GM18907 (cell line): ENCODE measurements around the gene EEF1AKMT2.
"Not testable (repeated sequence)": the region's sequence is repeated elsewhere in the genome, so short reads cannot be mapped to it uniquely, and the experiment has no call there.

ENCODE experiments used
- ATAC-seq: cut with Tn5 transposase; IDR thresholded peaks from one replicate; pipeline ENCODE4 v1.9.1; 2021; ENCODE audit warnings: mild to moderate bottlenecking, moderate library complexity; ENCODE audit not compliant: unreplicated experiment

Gene EEF1AKMT2

GRCh38 chr10:124791547-124792348, at the start of gene EEF1AKMT2:
Gene EEF1AKMT2, minus strand, starts transcription at chr10:124791887. Its CDS starts 54 bp downstream, at chr10:124791833.
- ATAC-seq = peak; percentile 90

GRCh38 chr10:124837687-124838086, 46.0 kb upstream of the EEF1AKMT2 start:
- no peak for ATAC-seq

GRCh38 chr10:124831116-124831515, 39.4 kb upstream of the EEF1AKMT2 start:
- no peak for ATAC-seq

DNA sequence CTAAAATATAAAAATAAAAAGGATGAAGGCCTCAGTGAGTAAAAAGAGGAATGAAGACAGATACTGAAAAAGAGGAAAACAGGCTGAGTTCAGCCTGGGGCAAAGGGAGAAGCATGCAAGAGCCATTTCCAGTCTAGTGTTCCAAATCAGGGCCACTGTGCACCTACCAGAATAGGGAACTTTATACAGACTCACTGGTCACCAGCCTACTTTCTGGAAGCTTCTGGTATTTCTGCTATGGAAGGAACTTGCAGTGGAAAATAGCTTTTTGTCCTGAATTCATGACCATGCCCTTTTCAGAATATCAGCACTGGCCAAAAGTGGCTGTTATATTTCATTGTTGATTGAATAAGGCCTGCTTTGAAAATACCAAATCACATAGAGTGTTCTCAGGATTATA, 38.8 kb upstream of the EEF1AKMT2 start:
- ATAC-seq = no peak

GRCh38 chr10:124829447-124830115, 37.9 kb upstream of the EEF1AKMT2 start:
- ATAC-seq = no peak

GRCh38 chr10:124827474-124827873, 35.8 kb upstream of the EEF1AKMT2 start:
- ATAC-seq = no peak

DNA sequence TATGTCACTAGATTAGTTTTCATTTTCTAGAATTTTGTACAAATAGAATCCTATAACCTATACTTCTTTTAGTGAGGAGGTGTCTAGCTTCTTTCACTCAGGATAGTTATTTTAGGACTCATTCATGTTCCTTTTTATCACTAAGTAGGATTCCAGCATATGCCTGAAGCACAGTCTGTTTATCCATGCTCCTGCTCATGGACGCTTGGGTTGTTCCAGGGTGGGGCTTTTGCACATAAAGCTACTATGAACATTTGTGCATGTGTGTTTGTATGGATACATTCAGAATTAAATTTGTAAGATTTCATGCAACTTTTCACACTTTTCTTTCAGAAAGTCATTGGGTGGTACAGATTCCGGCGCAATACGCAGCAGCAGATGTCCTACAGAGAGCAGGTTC, 34.6 kb upstream of the EEF1AKMT2 start:
- no peak for ATAC-seq

DNA sequence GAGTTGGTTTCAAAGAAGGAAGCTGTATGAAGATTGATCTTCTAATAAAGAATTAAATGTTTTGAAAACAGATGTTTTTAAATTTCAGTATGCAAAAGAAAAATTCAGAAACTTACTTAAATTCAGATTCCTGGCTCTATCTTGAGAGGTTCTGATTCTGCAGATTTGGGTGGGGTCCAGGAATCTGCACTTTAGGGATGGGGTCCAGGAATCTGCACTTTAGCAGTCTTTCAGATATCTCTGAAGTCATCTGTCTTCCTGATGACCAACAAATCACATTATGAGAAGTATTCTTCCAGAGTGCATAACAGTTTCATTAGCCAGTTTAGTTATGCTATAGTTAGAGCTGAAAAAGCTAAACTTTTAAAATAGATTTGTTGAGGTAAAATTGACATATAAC, 34.0 kb upstream of the EEF1AKMT2 start:
- ATAC-seq = no peak

GRCh38 chr10:124824932-124825331, 33.2 kb upstream of the EEF1AKMT2 start:
- not testable (repeated sequence) for ATAC-seq

- ATAC-seq = no peak
These were observed 32.8 kb upstream of the EEF1AKMT2 start for GRCh38 chr10:124824507-124824906.

DNA sequence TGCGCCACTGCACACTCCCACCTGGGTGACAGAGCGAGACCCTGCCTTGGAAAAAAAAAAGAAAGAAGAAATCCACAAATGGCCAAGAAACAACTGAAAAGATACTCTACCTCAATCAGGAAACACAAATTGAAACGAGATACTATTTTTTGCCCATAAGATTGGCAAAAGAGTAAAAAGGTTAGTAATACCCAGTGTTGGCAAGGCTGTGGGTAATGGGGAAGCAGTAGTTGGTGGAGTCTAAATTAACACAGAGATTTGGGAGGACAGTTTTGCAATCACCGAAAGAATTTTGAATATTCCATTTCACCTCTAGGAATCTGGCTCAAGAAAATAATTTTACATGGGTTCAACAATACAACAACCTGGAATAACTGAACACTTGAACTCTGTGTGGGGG, 29.8 kb upstream of the EEF1AKMT2 start:
- no peak for ATAC-seq

GRCh38 chr10:124820121-124820520, 28.4 kb upstream of the EEF1AKMT2 start:
- ATAC-seq = no peak

- peak; percentile 28 for ATAC-seq
These were observed 10.6 kb upstream of the EEF1AKMT2 start for GRCh38 chr10:124802313-124802675.

DNA sequence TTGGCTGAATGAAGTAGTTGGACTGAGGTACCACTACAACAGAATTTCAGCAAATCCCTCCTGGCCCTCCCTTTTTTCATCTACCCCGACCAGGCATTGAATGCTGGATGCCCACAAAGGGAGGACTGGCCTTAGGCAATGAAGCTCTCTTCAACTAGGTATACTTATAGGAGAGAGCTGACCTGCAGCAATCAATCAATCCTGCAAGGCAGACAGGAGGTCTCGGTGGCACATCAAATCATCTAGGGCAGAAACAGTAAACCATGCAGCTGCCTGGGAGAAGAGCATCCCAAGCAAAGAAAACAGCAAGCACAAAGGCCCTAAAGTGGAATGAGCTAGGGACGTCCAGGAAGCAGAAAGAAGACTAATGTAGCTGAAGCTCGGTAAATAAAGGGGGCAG, 7.5 kb upstream of the EEF1AKMT2 start:
- ATAC-seq = no peak

DNA sequence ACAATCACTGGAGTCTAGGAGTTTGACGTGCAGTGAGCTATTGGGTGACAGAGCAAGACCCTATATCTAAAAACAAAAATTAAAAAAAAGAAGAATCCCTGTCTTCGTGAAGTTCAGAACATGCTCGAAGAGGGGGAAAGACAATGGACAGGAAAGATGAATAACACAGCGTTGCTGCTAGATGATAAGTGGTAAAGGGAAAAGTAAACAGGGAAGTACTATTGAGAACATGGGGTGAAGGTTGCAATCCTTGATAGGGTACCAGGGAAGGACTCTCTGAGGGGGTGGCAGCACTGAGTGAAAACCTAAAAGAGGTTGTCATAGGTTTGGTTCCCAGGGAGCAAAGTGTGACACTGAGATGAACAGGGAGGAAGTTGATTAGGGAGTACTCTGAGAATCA, 7.1 kb upstream of the EEF1AKMT2 start:
- ATAC-seq = no peak

DNA sequence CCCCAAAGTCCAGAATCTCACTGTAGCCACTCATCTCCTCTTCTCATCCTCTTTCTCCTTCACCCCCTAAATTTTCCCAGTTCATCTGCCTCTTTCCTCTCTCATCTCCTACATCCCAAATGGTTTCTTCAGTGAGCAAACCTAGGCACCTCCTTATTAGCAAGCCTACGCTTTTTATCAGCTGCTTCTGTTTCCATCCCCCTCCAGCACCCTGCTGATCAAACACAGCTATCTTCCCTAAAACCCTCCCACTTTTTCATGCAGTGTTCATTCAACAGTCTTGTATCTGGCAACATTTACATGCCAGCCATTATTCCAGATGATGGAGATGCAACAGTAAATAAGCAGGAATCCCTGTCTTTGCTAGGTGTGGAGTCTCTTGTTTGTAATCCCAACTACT, 6.7 kb upstream of the EEF1AKMT2 start:
- no peak for ATAC-seq

GRCh38 chr10:124792998-124793352, 1.3 kb upstream of the EEF1AKMT2 start:
- no peak for ATAC-seq

- ATAC-seq = not testable (repeated sequence)
These were observed 8.8 kb downstream of the EEF1AKMT2 start for GRCh38 chr10:124782900-124783299.

- ATAC-seq = no peak
These were observed 22.9 kb downstream of the EEF1AKMT2 start for GRCh38 chr10:124768791-124769190.

- ATAC-seq = no peak
These were observed 26.4 kb downstream of the EEF1AKMT2 start for GRCh38 chr10:124765256-124765655.

- ATAC-seq = no peak
These were observed 28.4 kb downstream of the EEF1AKMT2 start for GRCh38 chr10:124763267-124763666.

GRCh38 chr10:124762281-124762680, 29.4 kb downstream of the EEF1AKMT2 start:
- no peak for ATAC-seq
